HepG2 (cell line): ENCODE data around the gene UBE2D4. TPM values are rescaled to one million over a fixed set of nuclear protein-coding genes. Genes with fewer than 3 reads are reported as not detected.
A peak's percentile ranks its signal among the peaks of the same experiment; 100 is the strongest.

Experiments used
- DMTF1 ChIP-seq: sonication (generic); formaldehyde crosslinking; IDR thresholded peaks from 2 replicates; pipeline ENCODE4 v1.4.0; 2020; ENCODE audit warnings: mild to moderate bottlenecking, missing genetic modification reagents
- FOXP1 ChIP-seq, 2 experiments: fragments of 450-650 bp in 1 of 2; IDR thresholded peaks; 2 replicates each; pipeline ENCODE4 v1.6.1; 2017 to 2018; ENCODE audit warnings: antibody characterized with exemption in 1 of 2
- HDAC2 ChIP-seq: sonication (generic); formaldehyde crosslinking; IDR thresholded peaks from 2 replicates; pipeline ENCODE4 v1.4.0; 2020; ENCODE audit warnings: missing genetic modification reagents
- JUND ChIP-seq: sonication (generic); formaldehyde crosslinking; IDR thresholded peaks from 2 replicates; pipeline ENCODE4 v1.8.0; 2022; ENCODE audit warnings: mild to moderate bottlenecking, missing genetic modification reagents
- KLF16 ChIP-seq, 2 experiments: sonication (generic) in 1 of 2; formaldehyde crosslinking in 1 of 2; IDR thresholded peaks; 2 replicates each; pipeline versions ENCODE4 v1.6.1 to v1.8.0; 2016 to 2023; ENCODE audit warnings: missing genetic modification reagents in 2 of 2, missing compliant biosample characterization in 1 of 2
- MZF1 ChIP-seq: sonication (generic); formaldehyde crosslinking; IDR thresholded peaks from 2 replicates; pipeline ENCODE4 v1.8.1; 2023; ENCODE audit warnings: mild to moderate bottlenecking, missing genetic modification reagents, borderline replicate concordance
- NFIC ChIP-seq: IDR thresholded peaks from 2 replicates; pipeline ENCODE4 v1.6.1; 2012; ENCODE audit warnings: mild to moderate bottlenecking, low read length, inconsistent platforms
- RELA ChIP-seq: sonication (generic); formaldehyde crosslinking; IDR thresholded peaks from 2 replicates; pipeline ENCODE4 v1.4.0; 2020; ENCODE audit warnings: missing genetic modification reagents
- RFX1 ChIP-seq: fragments of 450-650 bp; IDR thresholded peaks from 2 replicates; pipeline ENCODE4 v1.6.1; 2017
- SMAD9 ChIP-seq: sonication (generic); formaldehyde crosslinking; IDR thresholded peaks from 2 replicates; pipeline ENCODE4 v1.5.1; 2020; ENCODE audit warnings: mild to moderate bottlenecking, missing genetic modification reagents
- SMARCC2 ChIP-seq: fragments of 450-650 bp; IDR thresholded peaks from 2 replicates; pipeline ENCODE4 v1.6.1; 2017; ENCODE audit warnings: antibody characterized with exemption, mild to moderate bottlenecking
- TOPORS ChIP-seq: sonication (generic); formaldehyde crosslinking; IDR thresholded peaks from 2 replicates; pipeline ENCODE4 v1.8.0; 2023; ENCODE audit warnings: mild to moderate bottlenecking, missing genetic modification reagents
- YEATS4 ChIP-seq: sonication (generic); formaldehyde crosslinking; IDR thresholded peaks from 2 replicates; pipeline ENCODE4 v1.4.0; 2020; ENCODE audit warnings: missing genetic modification reagents, borderline replicate concordance
- ZFAT ChIP-seq: sonication (generic); formaldehyde crosslinking; conservative IDR thresholded peaks from 2 replicates; pipeline ENCODE4 v1.8.1; 2023; ENCODE audit warnings: missing genetic modification reagents, inconsistent platforms
- ZHX1 ChIP-seq: sonication (generic); formaldehyde crosslinking; IDR thresholded peaks from 2 replicates; pipeline ENCODE4 v1.8.1; 2022; ENCODE audit warnings: low read depth, mild to moderate bottlenecking, missing genetic modification reagents
- ZNF275 ChIP-seq: sonication (generic); formaldehyde crosslinking; IDR thresholded peaks from 2 replicates; pipeline ENCODE4 v1.8.0; 2022; ENCODE audit warnings: missing genetic modification reagents, mild to moderate bottlenecking, inconsistent platforms, borderline replicate concordance
- polyA plus RNA-seq, 8 experiments: library from polyadenylated mRNA; depleted of rRNA in 3 of 8; stranded (reverse) in 7 of 8; unstranded in 1 of 8; fragments of >200 nt; fragmentation: Illumina TruSeq in 4 of 8; extraction: Trizol in 4 of 8; gene quantifications; 2 replicates each; pipeline versions ENCODE4 v1.2.1 to v1.2.3, GENCODE V29; 2011 to 2016; ENCODE audit warnings: low read depth in 4 of 8, missing spikeins in 1 of 8, mixed read lengths in 1 of 8; ENCODE audit not compliant: insufficient read depth in 1 of 8
- total RNA-seq, 5 experiments: library from RNA; depleted of rRNA; stranded (reverse); fragments of >200 nt; fragmentation: Illumina TruSeq; extraction: Trizol; gene quantifications; 2 replicates each; pipeline ENCODE4 v1.2.3, GENCODE V29; 2016; ENCODE audit warnings: low read depth in 1 of 5
- TF ChIP-seq, protein P1 (sequence below): sonication (generic); formaldehyde crosslinking; IDR thresholded peaks from 2 replicates; pipeline ENCODE4 v1.8.0; 2022; ENCODE audit warnings: mild to moderate bottlenecking, missing genetic modification reagents, borderline replicate concordance
- TF ChIP-seq, protein P2 (sequence below): sonication (generic); formaldehyde crosslinking; IDR thresholded peaks from 2 replicates; pipeline ENCODE4 v1.9.0; 2021; ENCODE audit warnings: missing genetic modification reagents, borderline replicate concordance

The UBE2D4 gene
- total and polyA plus RNA-seq, 2 of the 13 experiments (the other 11 are each of a cell fraction or from before 2014, with no cell fraction given) = 9.9 to 16.0 TPM

DNA sequence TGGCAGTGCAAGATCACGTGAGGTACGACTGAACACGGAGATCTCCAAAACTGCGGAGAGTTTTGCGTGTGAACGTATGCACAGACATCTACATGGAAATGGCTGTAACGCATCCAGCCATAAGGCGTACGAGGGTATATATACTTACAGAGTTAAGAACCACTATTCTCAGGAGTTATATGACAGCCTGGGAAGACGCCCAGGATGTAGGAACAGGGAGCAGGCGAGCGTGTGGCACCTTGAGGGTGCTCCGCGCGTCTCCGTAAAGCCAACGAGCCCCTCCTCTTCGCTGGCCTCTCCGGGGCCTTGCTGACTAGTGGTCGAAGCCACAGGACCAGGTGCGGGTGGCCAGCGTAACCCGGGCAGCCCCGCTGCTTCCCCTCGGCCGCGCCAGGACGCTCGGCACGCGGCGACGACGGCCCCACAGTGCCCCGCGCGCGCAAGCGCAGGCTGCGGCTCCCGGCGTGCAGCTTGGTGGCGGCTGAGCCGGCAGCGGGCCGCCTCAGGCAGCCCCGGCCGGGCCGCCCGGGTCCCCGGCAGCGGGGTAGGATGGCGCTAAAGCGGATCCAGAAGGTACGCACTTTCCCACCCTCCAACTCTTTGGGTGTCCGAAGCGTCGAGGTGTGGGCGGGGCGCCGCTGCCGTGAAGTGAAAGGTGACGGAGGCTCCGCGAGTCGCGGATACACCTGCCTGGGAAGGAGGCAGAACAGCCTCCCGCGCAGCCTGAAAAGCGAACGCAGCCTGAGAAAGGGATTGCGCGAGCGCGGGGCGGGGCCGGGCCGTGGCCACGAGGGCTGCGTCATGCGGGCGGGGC, at the start of gene UBE2D4 (continued):
- TF ChIP-seq MZF1 (CRISPR knock-in tag) = no peak
- TF ChIP-seq ZFAT = peak; percentile 90
- no peak; the same call in 1 of the 2 replicates for TF ChIP-seq ZHX1 (CRISPR knock-in tag)
- TF ChIP-seq, protein P1, sequence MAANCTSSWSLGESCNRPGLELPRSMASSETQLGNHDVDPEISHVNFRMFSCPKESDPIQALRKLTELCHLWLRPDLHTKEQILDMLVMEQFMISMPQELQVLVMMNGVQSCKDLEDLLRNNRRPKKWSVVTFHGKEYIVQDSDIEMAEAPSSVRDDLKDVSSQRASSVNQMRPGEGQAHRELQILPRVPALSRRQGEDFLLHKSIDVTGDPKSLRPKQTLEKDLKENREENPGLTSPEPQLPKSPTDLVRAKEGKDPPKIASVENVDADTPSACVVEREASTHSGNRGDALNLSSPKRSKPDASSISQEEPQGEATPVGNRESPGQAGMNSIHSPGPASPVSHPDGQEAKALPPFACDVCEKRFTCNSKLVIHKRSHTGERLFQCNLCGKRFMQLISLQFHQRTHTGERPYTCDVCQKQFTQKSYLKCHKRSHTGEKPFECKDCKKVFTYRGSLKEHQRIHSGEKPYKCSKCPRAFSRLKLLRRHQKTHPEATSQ = peak; percentile 46; the same call in 1 of the 2 replicates
- TF ChIP-seq HDAC2 (CRISPR knock-in tag) = peak; percentile 77; the same call in 1 of the 2 replicates
- no peak for TF ChIP-seq NFIC
- TF ChIP-seq FOXP1 (IDR thresholded peaks at IDR 0.05) = no peak
- no peak for TF ChIP-seq FOXP1 (CRISPR knock-in tag; IDR thresholded peaks at IDR 0.05)
- TF ChIP-seq, protein P2, sequence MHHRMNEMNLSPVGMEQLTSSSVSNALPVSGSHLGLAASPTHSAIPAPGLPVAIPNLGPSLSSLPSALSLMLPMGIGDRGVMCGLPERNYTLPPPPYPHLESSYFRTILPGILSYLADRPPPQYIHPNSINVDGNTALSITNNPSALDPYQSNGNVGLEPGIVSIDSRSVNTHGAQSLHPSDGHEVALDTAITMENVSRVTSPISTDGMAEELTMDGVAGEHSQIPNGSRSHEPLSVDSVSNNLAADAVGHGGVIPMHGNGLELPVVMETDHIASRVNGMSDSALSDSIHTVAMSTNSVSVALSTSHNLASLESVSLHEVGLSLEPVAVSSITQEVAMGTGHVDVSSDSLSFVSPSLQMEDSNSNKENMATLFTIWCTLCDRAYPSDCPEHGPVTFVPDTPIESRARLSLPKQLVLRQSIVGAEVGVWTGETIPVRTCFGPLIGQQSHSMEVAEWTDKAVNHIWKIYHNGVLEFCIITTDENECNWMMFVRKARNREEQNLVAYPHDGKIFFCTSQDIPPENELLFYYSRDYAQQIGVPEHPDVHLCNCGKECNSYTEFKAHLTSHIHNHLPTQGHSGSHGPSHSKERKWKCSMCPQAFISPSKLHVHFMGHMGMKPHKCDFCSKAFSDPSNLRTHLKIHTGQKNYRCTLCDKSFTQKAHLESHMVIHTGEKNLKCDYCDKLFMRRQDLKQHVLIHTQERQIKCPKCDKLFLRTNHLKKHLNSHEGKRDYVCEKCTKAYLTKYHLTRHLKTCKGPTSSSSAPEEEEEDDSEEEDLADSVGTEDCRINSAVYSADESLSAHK (CRISPR knock-in tag) = no peak
- TF ChIP-seq TOPORS (CRISPR knock-in tag) = peak; percentile 77; the same call in 1 of the 2 replicates
- TF ChIP-seq YEATS4 (CRISPR knock-in tag) = peak; percentile 95
- no peak for TF ChIP-seq RELA (CRISPR knock-in tag)
- peak in 1 of 2 experiments; percentile 81; a peak in 2 of 4 replicates for TF ChIP-seq KLF16 (CRISPR knock-in tag; IDR thresholded peaks at IDR 0.05)
- TF ChIP-seq SMARCC2 = no peak
- 0 out of 2 replicates have a peak, but pooled peaks have one; percentile 38 for TF ChIP-seq SMAD9
- TF ChIP-seq JUND (CRISPR knock-in tag) = peak; percentile 5; the same call in 1 of the 2 replicates
- no peak for TF ChIP-seq RFX1
- no peak for TF ChIP-seq DMTF1 (CRISPR knock-in tag)
- no peak; the same call in 1 of the 2 replicates for TF ChIP-seq ZNF275
